NCI-H2196 (cell line): Measurements from ENCODE around the gene SDSL.

ENCODE experiments used
- DNase-seq: peaks from one replicate; lab custom pipeline; 2025; ENCODE audit not compliant: unreplicated experiment; lab: John Stamatoyannopoulos, UW

The SDSL gene

GRCh38 chr12:113479216-113479589, 57.0 kb downstream of the SDSL start:
- DNase-seq = no peak

- DNase-seq = no peak
Observed at GRCh38 chr12:113479590-113480335, 57.6 kb downstream of the SDSL start.

DNA sequence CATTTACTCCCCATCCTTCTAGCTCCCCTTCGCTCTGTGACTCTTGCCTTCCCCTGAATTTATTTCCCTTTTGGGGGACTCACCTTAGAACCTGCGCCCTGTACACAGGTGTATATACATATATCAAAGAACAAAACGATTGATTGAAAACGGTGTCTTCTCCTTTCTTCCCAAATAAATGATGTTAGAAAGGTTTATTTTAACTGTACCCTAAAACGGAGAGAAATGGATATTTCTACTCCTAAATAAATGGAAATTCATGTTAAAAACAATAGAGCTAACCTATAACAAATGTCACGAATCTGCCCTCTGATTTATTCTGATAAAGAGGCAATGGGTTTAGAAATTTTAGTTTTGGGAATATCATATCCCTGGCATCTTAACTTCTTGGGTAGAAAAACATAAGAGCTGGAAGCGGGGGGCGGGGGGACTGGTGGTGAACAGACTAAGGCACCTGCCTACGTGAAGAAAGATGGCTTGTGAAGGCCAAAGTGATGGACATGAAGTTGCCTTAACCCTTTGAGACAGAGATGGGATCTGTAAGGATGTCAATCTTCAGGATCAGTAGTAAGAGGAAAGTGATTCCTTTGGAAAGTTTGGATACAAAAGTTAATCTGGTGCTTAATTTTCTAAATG, 58.3 kb downstream of the SDSL start:
- DNase-seq = no peak

DNA sequence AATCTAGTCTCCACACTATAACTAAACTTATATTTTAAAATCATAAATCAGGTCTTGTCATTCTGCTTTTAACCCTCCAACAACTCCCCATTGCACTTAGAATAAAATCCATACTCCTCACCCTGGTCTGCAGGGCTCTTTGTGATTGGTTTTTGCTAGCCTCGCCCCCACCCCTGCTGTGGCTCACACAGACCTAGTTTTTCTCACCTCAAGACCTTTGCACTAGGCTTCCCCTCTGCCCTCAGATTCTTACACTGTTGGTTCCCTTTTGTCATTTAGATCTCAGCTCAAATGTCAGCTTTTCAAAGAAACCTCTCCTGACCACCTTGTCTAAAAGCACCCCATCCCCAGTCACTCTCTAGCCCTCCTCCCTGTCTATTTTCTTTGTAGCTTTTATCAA, 60.2 kb downstream of the SDSL start:
- no peak for DNase-seq

GRCh38 chr12:113485330-113485729, 63.1 kb downstream of the SDSL start:
- DNase-seq = no peak

GRCh38 chr12:113486722-113487121, 64.5 kb downstream of the SDSL start:
- DNase-seq = no peak
